DOHH2 (cell line): ENCODE results near the gene HOXA9.

Experiments
- EZH2phosphoT487 ChIP-seq: fragments of 200-600 bp; sonication (generic); IDR thresholded peaks from 2 replicates; pipeline ENCODE4 v1.6.1; 2017; ENCODE audit warnings: borderline replicate concordance, mild to moderate bottlenecking, antibody characterized with exemption, low read length, moderate library complexity, mixed read lengths
- TF ChIP-seq, protein P1 (sequence below): fragments of 200-600 bp; sonication (generic); IDR thresholded peaks from one replicate; pipeline ENCODE4 v1.5.1; 2014; ENCODE audit warnings: antibody characterized with exemption, mild to moderate bottlenecking, low read depth, low read length; ENCODE audit not compliant: poor library complexity, severe bottlenecking

DNA sequence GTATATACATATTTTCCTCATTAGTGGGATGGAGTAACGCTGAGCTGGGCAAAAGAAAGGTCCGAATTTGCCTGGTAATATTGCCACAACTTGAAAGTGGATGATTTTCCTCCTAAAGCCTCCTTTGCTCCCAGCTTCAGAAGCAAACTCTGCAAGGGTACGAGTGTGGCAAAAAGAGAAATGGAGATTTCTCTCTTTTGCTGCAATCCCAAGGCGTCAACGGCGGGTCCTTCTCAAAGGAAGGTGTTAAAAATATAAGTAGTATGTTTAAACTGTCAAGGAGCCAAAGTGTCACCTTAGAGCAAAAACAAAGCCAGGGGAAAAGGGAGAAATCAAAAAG is 50.5 kb downstream of the HOXA9 start:
- TF ChIP-seq, protein P1, sequence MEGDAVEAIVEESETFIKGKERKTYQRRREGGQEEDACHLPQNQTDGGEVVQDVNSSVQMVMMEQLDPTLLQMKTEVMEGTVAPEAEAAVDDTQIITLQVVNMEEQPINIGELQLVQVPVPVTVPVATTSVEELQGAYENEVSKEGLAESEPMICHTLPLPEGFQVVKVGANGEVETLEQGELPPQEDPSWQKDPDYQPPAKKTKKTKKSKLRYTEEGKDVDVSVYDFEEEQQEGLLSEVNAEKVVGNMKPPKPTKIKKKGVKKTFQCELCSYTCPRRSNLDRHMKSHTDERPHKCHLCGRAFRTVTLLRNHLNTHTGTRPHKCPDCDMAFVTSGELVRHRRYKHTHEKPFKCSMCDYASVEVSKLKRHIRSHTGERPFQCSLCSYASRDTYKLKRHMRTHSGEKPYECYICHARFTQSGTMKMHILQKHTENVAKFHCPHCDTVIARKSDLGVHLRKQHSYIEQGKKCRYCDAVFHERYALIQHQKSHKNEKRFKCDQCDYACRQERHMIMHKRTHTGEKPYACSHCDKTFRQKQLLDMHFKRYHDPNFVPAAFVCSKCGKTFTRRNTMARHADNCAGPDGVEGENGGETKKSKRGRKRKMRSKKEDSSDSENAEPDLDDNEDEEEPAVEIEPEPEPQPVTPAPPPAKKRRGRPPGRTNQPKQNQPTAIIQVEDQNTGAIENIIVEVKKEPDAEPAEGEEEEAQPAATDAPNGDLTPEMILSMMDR, result no peak
- no peak for TF ChIP-seq EZH2phosphoT487
